Uterus (tissue), 4 donors: ENCODE results near the gene RASSF8. TPM values are rescaled to one million over a fixed set of nuclear protein-coding genes. Genes with fewer than 3 reads are reported as not detected.

Source experiments
- DNase-seq, 2 donors: peaks; one replicate each; pipeline ENCODE4 v3.0.0-alpha.2; 2019 to 2020
- H3K27ac ChIP-seq, 2 donors: fragments of 200-600 bp; sonication (generic); 1 replicate in 1 of 2; 2 replicates in 1 of 2; pipeline ENCODE4 v1.5.1; 2016 to 2018
- H3K27me3 ChIP-seq, 2 donors: fragments of 200-600 bp; sonication (generic); one replicate each; pipeline ENCODE4 v1.5.1; 2018 to 2019; ENCODE audit warnings: control low read depth in 1 of 2
- H3K36me3 ChIP-seq, 2 donors: fragments of 200-600 bp; sonication (generic); one replicate each; pipeline ENCODE4 v1.5.1; 2019; ENCODE audit warnings: control low read depth in 1 of 2
- H3K4me1 ChIP-seq, 2 donors: fragments of 200-600 bp; sonication (generic); one replicate each; pipeline ENCODE4 v1.5.1; 2018 to 2019; ENCODE audit warnings: control low read depth in 1 of 2
- H3K4me3 ChIP-seq, 2 donors: fragments of 200-600 bp; sonication (generic); 1 replicate in 1 of 2; 2 replicates in 1 of 2; pipeline ENCODE4 v1.5.1; 2018 to 2019; ENCODE audit warnings: mild to moderate bottlenecking in 1 of 2
- H3K9me3 ChIP-seq, 2 donors: fragments of 200-600 bp; sonication (generic); one replicate each; pipeline ENCODE4 v1.5.1; 2019; ENCODE audit warnings: control low read depth in 1 of 2
- POLR2A ChIP-seq, 2 donors: fragments of 450-650 bp; IDR thresholded peaks; one replicate each; pipeline ENCODE4 v1.6.1; 2016; ENCODE audit warnings: antibody characterized with exemption in 2 of 2, mild to moderate bottlenecking in 1 of 2, moderate library complexity in 1 of 2
- intact Hi-C: fragments of 100-400 bp; cut with DNase I; formaldehyde crosslinking; loops from one replicate; pipeline ENCODE4 v1.15.1; 2023; ENCODE audit warnings: low total_unique reads
- total RNA-seq, 4 donors: library from RNA; depleted of rRNA in 3 of 4; stranded (reverse); fragments of >200 nt in 3 of 4; gene quantifications; one replicate each; pipeline versions ENCODE4 v1.1.0 to v1.2.4, GENCODE V29; 2014 to 2023
- TF ChIP-seq, protein P1 (sequence below), 4 experiments: fragments of 200-600 bp in 2 of 4; fragments of 450-650 bp in 2 of 4; sonication (generic) in 2 of 4; IDR thresholded peaks; one replicate each; pipeline ENCODE4 v1.5.1; 2016 to 2019; ENCODE audit warnings: antibody characterized with exemption in 4 of 4, mild to moderate bottlenecking in 2 of 4, moderate library complexity in 1 of 4
- donor health status: DM: yes; HTN: yes; CAD: no.

The RASSF8 gene
- total RNA-seq, 4 donors from 2014 or later: 54.1 to 174 (median 119) TPM

DNA sequence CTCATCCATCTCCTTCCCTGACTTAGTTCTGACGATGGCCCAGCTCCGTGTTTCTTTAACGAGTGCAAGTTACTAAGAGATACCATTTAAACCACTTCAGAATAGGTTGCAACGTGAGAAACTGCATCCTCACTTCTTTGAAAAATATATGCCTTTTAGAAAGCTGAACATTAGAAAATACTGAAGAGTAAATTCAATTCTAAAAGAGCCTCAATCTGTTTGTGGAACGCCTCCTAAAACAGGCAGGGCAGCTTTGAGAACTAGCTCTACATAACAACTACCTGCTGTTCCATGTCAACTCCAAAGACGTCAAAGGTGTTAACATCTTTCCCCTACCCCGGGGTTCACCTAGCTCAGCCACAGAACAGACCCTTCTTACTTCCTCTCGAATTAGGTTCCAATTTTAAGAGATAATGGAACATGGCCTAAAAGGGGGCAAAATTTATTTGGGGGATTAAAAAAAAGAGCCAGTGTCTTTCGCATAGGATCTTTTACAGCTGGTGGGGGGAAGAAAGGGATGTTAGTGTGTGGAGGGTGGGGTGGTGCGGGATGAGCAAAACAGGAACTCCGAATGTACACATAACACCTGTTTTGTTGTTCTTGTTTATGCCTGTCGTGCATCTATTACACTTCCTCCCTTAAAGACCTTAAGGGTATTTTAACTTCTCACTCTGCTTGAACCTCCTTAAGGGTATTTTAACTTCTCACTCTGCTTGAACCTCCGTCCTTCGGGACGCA, 163.0 kb downstream of the RASSF8 start:
- H3K36me3 ChIP-seq: no peaks in the 10 kb centered on the region
- H3K27ac ChIP-seq: peak overlapping the region; percentile 96 to 97
- H3K9me3 ChIP-seq: no peaks in the 10 kb centered on the region
- no peak for TF ChIP-seq POLR2A (IDR thresholded peaks at IDR 0.05)
- TF ChIP-seq, protein P1, sequence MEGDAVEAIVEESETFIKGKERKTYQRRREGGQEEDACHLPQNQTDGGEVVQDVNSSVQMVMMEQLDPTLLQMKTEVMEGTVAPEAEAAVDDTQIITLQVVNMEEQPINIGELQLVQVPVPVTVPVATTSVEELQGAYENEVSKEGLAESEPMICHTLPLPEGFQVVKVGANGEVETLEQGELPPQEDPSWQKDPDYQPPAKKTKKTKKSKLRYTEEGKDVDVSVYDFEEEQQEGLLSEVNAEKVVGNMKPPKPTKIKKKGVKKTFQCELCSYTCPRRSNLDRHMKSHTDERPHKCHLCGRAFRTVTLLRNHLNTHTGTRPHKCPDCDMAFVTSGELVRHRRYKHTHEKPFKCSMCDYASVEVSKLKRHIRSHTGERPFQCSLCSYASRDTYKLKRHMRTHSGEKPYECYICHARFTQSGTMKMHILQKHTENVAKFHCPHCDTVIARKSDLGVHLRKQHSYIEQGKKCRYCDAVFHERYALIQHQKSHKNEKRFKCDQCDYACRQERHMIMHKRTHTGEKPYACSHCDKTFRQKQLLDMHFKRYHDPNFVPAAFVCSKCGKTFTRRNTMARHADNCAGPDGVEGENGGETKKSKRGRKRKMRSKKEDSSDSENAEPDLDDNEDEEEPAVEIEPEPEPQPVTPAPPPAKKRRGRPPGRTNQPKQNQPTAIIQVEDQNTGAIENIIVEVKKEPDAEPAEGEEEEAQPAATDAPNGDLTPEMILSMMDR (IDR thresholded peaks at IDR 0.05): no peak
- peaks cover 0 to 8% of the 10 kb centered on the region in 2 donors for H3K4me1 ChIP-seq
- intact Hi-C loops: no loop called here
- no peak for DNase-seq
- H3K4me3 ChIP-seq: peak overlapping the region; percentile 42 to 52
- no peaks in the 10 kb centered on the region for H3K27me3 ChIP-seq

DNA sequence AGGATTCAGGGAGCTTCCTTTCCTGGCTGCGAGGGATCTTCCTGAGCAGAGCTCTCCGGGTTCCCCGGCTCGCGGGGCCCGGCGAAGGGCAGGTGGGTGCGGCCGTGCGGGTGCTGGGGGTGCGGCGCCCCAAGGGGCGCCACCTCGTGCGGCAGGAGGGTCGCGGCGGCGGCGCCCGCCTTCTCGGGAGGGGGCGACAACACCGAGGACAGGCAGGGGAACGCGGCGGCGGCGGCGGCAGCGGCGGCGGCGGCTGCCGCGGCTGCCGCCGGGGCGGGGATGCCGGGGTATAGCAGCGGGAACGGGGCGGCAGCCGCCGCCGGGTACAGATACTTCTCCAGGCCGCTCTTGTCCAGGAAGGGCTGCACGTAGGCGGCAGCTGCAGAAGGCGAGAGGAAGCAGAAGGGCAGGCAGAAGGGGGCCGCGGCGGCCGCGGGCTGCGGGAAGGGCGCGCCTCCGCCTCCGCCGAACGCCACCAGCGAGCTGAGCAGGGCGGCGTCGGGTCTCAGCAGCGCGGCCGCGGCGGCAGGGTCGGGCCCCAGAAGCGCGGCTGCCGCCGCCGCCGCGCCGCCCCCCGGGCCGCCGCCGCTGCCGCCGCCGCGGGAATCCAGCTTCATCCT, 163.7 kb downstream of the RASSF8 start:
- TF ChIP-seq, protein P1 (IDR thresholded peaks at IDR 0.05): no peak
- Histone ChIP-seq H3K27me3 (no peaks in the 10 kb centered on the region), H3K4me1 (peaks cover 0 to 8% of the 10 kb centered on the region in 2 donors), H3K4me3 (peak overlapping the region; percentile 42 to 52), H3K36me3 (no peaks in the 10 kb centered on the region), H3K9me3 (no peaks in the 10 kb centered on the region), H3K27ac (peak overlapping the region; percentile 96 to 97)
- DNase-seq: no peak
- intact Hi-C loops: no loop called here

DNA sequence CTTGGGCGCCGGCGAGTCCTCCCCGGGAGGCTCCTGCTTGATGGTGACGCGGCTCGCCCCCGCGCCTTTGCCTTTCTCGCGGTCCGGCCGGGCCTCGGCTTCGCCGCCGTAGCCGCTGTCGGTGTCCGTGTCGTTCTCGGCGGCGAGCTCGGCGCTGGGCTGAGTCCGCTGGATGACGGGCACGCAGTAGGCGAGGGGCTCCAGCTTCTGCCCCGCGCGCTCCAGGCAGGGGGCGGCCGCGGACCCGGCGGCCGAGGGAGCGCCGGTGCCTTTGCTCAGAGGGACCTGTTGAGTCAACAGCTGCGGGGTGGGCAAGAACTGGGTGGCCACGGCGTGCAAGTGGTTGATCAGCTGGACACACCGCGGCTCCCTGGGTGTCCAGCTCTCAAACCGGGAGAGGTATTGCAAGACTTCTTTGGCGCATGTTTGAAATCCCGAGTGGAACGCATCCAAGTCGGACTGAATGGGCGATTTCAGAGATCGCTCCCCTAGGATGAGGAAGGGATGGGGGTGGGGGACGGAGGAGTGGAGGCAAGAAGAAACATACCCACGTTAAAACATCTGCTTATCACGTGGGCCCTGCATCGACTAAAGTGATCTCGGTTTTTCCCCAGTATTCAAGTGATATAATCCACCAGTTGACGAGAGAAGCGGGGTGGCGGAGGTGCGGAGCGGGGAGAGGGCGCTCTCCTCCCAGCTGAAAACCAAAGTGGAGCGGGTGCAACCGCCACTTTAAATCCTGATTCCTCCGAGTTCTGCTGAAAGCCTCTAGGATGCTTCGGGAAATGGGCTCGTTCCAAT, 164.4 kb downstream of the RASSF8 start:
- DNase-seq: peak; percentile 79 to 81
- TF ChIP-seq, protein P1 (IDR thresholded peaks at IDR 0.05): peak; percentile 13 to 41 (median 21)
- no peak for TF ChIP-seq POLR2A (IDR thresholded peaks at IDR 0.05)
- no peaks in the 10 kb centered on the region for H3K27me3 ChIP-seq
- peak overlapping the region; percentile 96 to 97 for H3K27ac ChIP-seq
- H3K9me3 ChIP-seq: no peaks in the 10 kb centered on the region
- no peaks in the 10 kb centered on the region for H3K36me3 ChIP-seq
- intact Hi-C loops: no loop called here
- peak overlapping the region; percentile 42 to 52 for H3K4me3 ChIP-seq
- peaks cover 0 to 8% of the 10 kb centered on the region in 2 donors for H3K4me1 ChIP-seq

DNA sequence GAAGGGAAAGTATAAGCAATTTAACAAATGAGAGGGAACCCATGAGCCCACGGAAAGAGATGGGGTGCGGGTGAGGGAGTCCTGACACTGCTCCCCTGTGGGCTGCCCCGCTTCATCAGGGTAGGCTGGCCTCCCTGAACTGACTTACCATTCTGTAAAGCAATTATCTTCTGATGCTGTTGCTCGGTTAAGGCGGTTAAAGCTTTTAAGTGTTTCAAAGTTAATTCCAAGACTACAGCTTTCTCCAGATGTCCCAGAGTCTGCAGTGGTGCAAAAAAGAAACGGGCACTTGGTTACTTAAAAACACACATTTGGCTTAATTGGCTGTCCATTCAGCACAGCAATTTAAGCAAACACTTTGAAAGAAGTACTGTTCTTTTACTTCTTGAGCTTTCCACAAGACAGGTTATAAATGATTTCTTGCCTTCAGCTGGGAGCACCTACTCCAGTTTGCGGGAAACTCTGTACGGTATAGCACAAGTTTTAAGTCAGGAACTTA, 165.0 kb downstream of the RASSF8 start:
- intact Hi-C loops: no loop called here

More for the DNA sequence above, 165.0 kb downstream of the RASSF8 start:
- peak overlapping the region; percentile 42 to 52 for H3K4me3 ChIP-seq
- H3K27ac ChIP-seq: peak overlapping the region; percentile 96 to 97
- no peaks in the 10 kb centered on the region for H3K27me3 ChIP-seq
- no peak for TF ChIP-seq POLR2A (IDR thresholded peaks at IDR 0.05)
- TF ChIP-seq, protein P1 (IDR thresholded peaks at IDR 0.05): no peak
- H3K4me1 ChIP-seq: peaks cover 0 to 8% of the 10 kb centered on the region in 2 donors
- no peaks in the 10 kb centered on the region for H3K9me3 ChIP-seq
- no peaks in the 10 kb centered on the region for H3K36me3 ChIP-seq
- no peak for DNase-seq
